Cardiac muscle cell (in vitro differentiated cells and primary cell): ENCODE results near the gene KCTD1. TPM values are rescaled to one million over a fixed set of nuclear protein-coding genes. Genes with fewer than 3 reads are reported as not detected.

Experiments used
- DNase-seq, 2 donors: peaks; one replicate each; pipeline versions ENCODE4 v3.0.0 to v3.0.0-alpha.2; 2010 to 2017; ENCODE audit warnings: low read depth in 1 of 2, low spot score in 1 of 2
- H3K27ac ChIP-seq: fragments of 200-600 bp; sonication (generic); 2 replicates; pipeline ENCODE4 v1.5.1; 2016
- H3K27me3 ChIP-seq: fragments of 200-600 bp; sonication (generic); 2 replicates; pipeline ENCODE4 v1.6.0; 2016; ENCODE audit warnings: control low read depth
- H3K36me3 ChIP-seq: fragments of 200-600 bp; sonication (generic); 2 replicates; pipeline ENCODE4 v1.5.1; 2016; ENCODE audit warnings: control low read depth
- H3K4me1 ChIP-seq: fragments of 200-600 bp; sonication (generic); 2 replicates; pipeline ENCODE4 v1.8.1; 2017; ENCODE audit warnings: low read depth, mild to moderate bottlenecking, mixed run types
- H3K4me3 ChIP-seq: fragments of 200-600 bp; sonication (generic); 2 replicates; pipeline ENCODE4 v1.5.1; 2016; ENCODE audit warnings: mild to moderate bottlenecking
- H3K9me3 ChIP-seq: fragments of 200-600 bp; sonication (generic); 2 replicates; pipeline ENCODE4 v1.5.1; 2017; ENCODE audit warnings: low read depth, mild to moderate bottlenecking, control low read depth
- polyA plus RNA-seq: library from polyadenylated mRNA; unstranded; fragments of >200 nt; fragmentation: Nextera tagmentation; extraction: Ambion mirVana; gene quantifications from 2 replicates; pipeline ENCODE4 v1.2.1, GENCODE V29; 2016
- total RNA-seq: library from RNA; depleted of rRNA; stranded (reverse); fragments of >200 nt; gene quantifications from 2 replicates; pipeline ENCODE4 v1.2.3, GENCODE V29; 2016
- TF ChIP-seq, protein P1 (sequence below): IDR thresholded peaks from 2 replicates; pipeline ENCODE4 v1.5.1; 2012; ENCODE audit warnings: low read depth, mild to moderate bottlenecking, low read length

KCTD1 gene
- total and polyA plus RNA-seq, 2 experiments from 2014 or later: 3.9 to 23.1 TPM

DNA sequence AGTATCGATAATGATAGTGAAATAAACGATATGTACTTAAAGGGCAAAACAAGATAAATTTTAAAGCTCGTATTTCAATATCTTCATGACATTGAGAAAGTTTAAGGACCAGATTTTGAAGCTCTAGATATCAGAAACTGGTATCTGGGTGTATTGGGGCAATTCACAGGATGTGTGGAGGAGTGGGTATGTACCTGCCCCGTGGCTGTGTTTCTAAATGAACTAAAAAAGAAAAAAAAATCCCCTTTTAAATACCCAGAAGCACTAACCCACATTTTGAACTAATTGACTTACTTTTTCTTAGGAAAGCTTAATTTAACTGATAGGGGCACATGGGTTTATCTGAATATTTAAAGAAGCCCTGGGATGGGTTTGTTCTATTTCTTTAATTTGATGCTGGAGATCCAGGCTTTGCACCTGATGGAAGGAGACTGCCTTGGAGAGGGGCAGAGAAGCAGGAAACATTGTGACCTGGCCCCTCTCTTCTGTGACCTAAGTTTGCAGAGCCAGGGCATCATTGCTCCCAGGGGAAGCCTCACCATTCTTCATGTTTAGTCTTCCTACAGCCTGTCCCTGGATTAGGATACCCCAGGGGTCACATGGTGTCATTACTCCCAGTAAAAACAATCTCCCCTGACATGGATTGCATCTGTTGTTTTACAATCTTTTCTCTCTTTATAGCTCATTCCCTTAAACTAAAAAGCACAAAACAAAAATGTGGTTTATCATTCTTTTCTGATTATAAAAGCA, 7.6 kb upstream of the KCTD1 start:
- Histone ChIP-seq H3K9me3 (no peaks in the 10 kb centered on the region), H3K4me3 (no peak overlapping the region), H3K4me1 (peaks cover under 1% of the 10 kb centered on the region), H3K27me3 (peaks cover 47% of the 10 kb centered on the region), H3K27ac (no peak overlapping the region), H3K36me3 (no peaks in the 10 kb centered on the region)
- TF ChIP-seq, protein P1, sequence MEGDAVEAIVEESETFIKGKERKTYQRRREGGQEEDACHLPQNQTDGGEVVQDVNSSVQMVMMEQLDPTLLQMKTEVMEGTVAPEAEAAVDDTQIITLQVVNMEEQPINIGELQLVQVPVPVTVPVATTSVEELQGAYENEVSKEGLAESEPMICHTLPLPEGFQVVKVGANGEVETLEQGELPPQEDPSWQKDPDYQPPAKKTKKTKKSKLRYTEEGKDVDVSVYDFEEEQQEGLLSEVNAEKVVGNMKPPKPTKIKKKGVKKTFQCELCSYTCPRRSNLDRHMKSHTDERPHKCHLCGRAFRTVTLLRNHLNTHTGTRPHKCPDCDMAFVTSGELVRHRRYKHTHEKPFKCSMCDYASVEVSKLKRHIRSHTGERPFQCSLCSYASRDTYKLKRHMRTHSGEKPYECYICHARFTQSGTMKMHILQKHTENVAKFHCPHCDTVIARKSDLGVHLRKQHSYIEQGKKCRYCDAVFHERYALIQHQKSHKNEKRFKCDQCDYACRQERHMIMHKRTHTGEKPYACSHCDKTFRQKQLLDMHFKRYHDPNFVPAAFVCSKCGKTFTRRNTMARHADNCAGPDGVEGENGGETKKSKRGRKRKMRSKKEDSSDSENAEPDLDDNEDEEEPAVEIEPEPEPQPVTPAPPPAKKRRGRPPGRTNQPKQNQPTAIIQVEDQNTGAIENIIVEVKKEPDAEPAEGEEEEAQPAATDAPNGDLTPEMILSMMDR: no peak
- no peak for DNase-seq

DNA sequence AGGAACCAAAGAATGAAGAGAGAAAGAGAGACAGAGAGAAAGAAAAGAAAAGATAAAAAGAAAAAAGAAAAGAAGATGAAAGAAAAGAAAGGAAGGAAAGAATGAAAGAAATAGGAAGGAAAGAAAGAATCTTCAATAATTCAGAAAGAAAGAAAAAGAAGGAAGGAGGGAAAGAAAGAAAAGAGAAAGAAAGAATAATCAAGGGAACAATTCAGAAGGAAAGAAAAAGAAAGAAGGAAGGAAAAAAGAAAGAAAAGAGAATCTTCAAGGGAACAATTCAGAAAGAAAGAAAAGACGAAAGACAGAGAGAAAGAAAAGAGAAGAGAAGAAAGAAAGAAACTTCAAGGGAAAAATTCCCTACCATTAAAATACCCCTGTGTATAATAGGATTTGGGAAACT, 5.6 kb upstream of the KCTD1 start:
- H3K4me3 ChIP-seq: no peak overlapping the region
- peaks cover 5% of the 10 kb centered on the region for H3K4me1 ChIP-seq
- no peak overlapping the region for H3K27ac ChIP-seq
- H3K9me3 ChIP-seq: no peaks in the 10 kb centered on the region
- peaks cover 66% of the 10 kb centered on the region for H3K27me3 ChIP-seq
- DNase-seq: no peak
- H3K36me3 ChIP-seq: no peaks in the 10 kb centered on the region
- TF ChIP-seq, protein P1: no peak

DNA sequence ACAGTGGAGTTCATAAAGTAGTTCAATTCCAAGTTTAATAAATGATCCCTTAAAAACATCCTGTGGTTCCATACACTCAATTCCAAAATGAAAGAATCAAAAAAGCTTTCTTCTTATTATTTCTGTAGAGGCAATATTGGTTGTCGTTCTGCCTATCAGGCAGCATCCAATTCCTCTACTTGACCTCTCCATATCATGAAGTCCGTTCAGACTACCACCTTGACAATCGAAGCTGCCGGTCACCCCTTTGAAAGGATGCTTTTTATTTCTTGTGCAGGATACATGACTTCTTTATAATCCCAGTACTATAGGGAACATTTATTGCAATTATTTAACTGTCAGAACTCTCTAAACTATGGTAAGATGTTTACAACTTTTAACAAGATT, 3.3 kb upstream of the KCTD1 start:
- peaks cover 5% of the 10 kb centered on the region for H3K4me1 ChIP-seq
- TF ChIP-seq, protein P1: no peak
- no peak overlapping the region for H3K4me3 ChIP-seq
- no peak overlapping the region for H3K27ac ChIP-seq
- H3K27me3 ChIP-seq: peaks cover 78% of the 10 kb centered on the region
- no peaks in the 10 kb centered on the region for H3K9me3 ChIP-seq
- no peak for DNase-seq
- no peaks in the 10 kb centered on the region for H3K36me3 ChIP-seq

DNA sequence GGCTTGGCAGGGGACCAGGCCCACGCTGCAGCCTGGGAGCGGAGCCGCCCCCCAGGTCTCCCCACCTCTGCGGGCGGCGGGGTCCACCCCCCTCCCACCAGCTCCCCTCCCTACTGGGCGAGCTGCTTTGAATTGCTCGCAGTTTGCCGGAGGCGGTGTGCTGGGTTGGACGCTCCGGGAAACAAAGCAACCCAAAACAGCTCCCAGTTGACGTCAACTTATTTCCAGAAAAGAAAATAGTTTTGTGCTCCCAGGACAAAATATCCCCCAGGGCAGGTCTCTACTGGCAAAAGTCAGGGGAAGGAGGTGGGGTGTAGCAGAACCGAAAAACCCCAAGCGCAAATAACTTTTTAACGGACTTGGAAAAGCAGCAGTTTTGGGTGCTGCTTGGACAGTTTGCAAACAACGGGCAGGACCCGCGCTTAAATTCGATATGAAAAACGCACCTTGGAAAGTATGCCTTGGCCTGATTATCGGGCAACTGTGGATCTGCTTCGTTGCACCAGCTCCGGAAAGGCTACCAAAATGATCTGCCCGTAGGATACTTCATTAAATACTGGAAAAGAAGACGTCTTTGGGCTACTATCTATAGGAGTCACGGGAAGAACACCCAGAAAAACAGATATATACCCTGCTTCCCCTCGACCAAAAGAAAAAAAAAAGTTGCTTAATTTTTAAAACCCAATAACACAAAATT, 2.8 kb upstream of the KCTD1 start:
- H3K27ac ChIP-seq: no peak overlapping the region
- no peaks in the 10 kb centered on the region for H3K9me3 ChIP-seq
- H3K27me3 ChIP-seq: peaks cover 83% of the 10 kb centered on the region
- peak overlapping the region; percentile 16 for H3K4me3 ChIP-seq
- H3K36me3 ChIP-seq: no peaks in the 10 kb centered on the region
- H3K4me1 ChIP-seq: peaks cover 10% of the 10 kb centered on the region
- TF ChIP-seq, protein P1: no peak
- peak in 1 of 2 donors; percentile 12 for DNase-seq

DNA sequence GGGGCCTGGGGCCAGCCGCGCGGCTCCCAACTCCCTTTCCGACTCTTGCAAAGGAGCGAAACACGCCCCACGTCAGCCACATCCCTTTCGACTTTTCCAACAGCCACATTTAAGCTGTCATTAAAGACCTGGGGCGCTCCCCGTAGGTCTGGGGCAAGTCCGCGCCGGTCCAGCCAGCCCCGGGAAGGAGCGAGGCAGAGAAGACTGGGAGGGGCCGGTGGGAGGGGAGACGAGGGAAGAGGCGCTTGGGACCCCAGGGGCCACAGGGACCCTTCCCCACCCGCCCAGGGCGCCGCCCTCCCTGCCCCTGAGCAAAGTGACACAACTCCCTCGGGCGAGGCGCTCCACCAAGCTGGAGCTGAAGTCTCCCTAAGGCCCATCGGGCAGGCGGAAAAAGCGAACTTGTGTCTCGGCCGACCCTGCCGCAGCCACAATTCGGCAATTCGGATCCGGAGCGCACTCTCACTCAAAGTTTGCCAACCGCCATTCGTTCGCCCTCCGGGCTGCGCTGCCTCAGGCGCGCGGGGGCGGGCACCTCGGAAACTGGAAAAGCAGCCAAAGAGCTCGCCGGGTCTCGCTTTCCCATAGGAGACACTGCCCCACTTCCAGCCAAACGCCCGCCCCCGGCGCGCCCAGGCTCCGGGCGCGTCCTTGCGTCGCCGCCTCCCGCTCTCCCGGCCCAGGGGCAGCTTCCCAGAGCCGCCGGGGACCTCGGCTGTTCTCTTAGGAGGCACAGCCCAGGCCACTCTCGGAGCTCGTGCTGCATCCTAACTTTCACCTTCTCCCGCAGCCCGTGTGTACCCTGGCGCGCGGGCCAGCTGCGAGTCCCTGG, 1.1 kb upstream of the KCTD1 start:
- no peak overlapping the region for H3K27ac ChIP-seq
- TF ChIP-seq, protein P1: no peak
- H3K36me3 ChIP-seq: no peaks in the 10 kb centered on the region
- peak overlapping the region; percentile 78 for H3K4me3 ChIP-seq
- peak; percentile 64 to 77 for DNase-seq
- peaks cover 18% of the 10 kb centered on the region for H3K4me1 ChIP-seq
- peaks cover 77% of the 10 kb centered on the region for H3K27me3 ChIP-seq
- no peaks in the 10 kb centered on the region for H3K9me3 ChIP-seq
